Peyer's patch (tissue), 4 donors: Measurements from ENCODE around the gene EN2. TPM values are rescaled to one million over a fixed set of nuclear protein-coding genes. Genes with fewer than 3 reads are reported as not detected.

Source experiments
- DNase-seq, 3 donors: peaks; one replicate each; pipeline ENCODE4 v3.0.0-alpha.2; 2017 to 2019
- H3K27ac ChIP-seq, 4 donors: fragments of 200-600 bp; sonication (generic); one replicate each; pipeline ENCODE4 v1.5.1; 2016 to 2019
- H3K27me3 ChIP-seq, 2 donors: fragments of 200-600 bp; sonication (generic); one replicate each; pipeline ENCODE4 v1.5.1; 2019
- H3K36me3 ChIP-seq, 3 donors: fragments of 200-600 bp; sonication (generic); one replicate each; pipeline ENCODE4 v1.5.1; 2016 to 2019
- H3K4me1 ChIP-seq, 4 donors: fragments of 200-600 bp; sonication (generic); one replicate each; pipeline ENCODE4 v1.5.1; 2016 to 2019
- H3K4me3 ChIP-seq, 4 donors: fragments of 200-600 bp; sonication (generic); 1 replicate in 3 of 4; 2 replicates in 1 of 4; pipeline ENCODE4 v1.5.1; 2016 to 2019; ENCODE audit warnings: mild to moderate bottlenecking in 1 of 4
- H3K9me3 ChIP-seq, 4 donors: fragments of 200-600 bp; sonication (generic); one replicate each; pipeline ENCODE4 v1.5.1; 2016 to 2019; ENCODE audit warnings: mild to moderate bottlenecking in 1 of 4
- CTCF ChIP-seq, 6 experiments: fragments of 450-650 bp in 4 of 6; fragments of 200-600 bp in 2 of 6; sonication (generic) in 1 of 6; IDR thresholded peaks; one replicate each; pipeline ENCODE4 v1.5.1; 2017 to 2019; ENCODE audit warnings: antibody characterized with exemption in 6 of 6, mild to moderate bottlenecking in 3 of 6, moderate library complexity in 1 of 6
- POLR2A ChIP-seq, 2 donors: fragments of 450-650 bp; IDR thresholded peaks; one replicate each; pipeline ENCODE4 v1.5.1; 2017; ENCODE audit warnings: antibody characterized with exemption in 2 of 2, mild to moderate bottlenecking in 2 of 2, moderate library complexity in 2 of 2
- total RNA-seq, 4 donors: library from RNA; depleted of rRNA; stranded (reverse); fragments of >200 nt; gene quantifications; one replicate each; pipeline ENCODE4 v1.1.0, GENCODE V29; 2016

Gene EN2
- total RNA-seq, 4 donors from 2014 or later, result not detected

- DNase-seq, result no peak
- TF ChIP-seq POLR2A (IDR thresholded peaks at IDR 0.05) (no peak), CTCF (IDR thresholded peaks at IDR 0.05) (no peak)
These were observed 8.3 kb downstream of the EN2 start for GRCh38 chr7:155466142-155466813.

GRCh38 chr7:155466814-155467733 lies 9.1 kb downstream of the EN2 start:
- Histone ChIP-seq H3K4me3 (peak overlapping the region in 2 of 4 donors; percentile 9 to 24), H3K27me3 (peaks cover 0 to 86% of the 10 kb centered on the region in 2 donors), H3K4me1 (peaks cover 0 to 26% (median 5%) of the 10 kb centered on the region in 4 donors), H3K36me3 (no peaks in the 10 kb centered on the region), H3K27ac (no peak overlapping the region), H3K9me3 (no peaks in the 10 kb centered on the region)
- DNase-seq, result peak in 1 of 3 donors; percentile 49
- TF ChIP-seq CTCF (IDR thresholded peaks at IDR 0.05) (no peak), POLR2A (IDR thresholded peaks at IDR 0.05) (no peak)

More at GRCh38 chr7:155466142-155466813, 8.3 kb downstream of the EN2 start:
- H3K4me3 ChIP-seq, result peak overlapping the region in 1 of 4 donors; percentile 9
- no peaks in the 10 kb centered on the region for H3K9me3 ChIP-seq
- H3K4me1 ChIP-seq, result peaks cover 0 to 26% (median 5%) of the 10 kb centered on the region in 4 donors
- peaks cover 0 to 86% of the 10 kb centered on the region in 2 donors for H3K27me3 ChIP-seq
- no peak overlapping the region for H3K27ac ChIP-seq
- H3K36me3 ChIP-seq, result no peaks in the 10 kb centered on the region

GRCh38 chr7:155467846-155468784 lies 10.2 kb downstream of the EN2 start:
- H3K9me3 ChIP-seq, result no peaks in the 10 kb centered on the region
- no peaks in the 10 kb centered on the region for H3K36me3 ChIP-seq
- H3K4me1 ChIP-seq, result peaks cover 0 to 26% (median 5%) of the 10 kb centered on the region in 4 donors
- H3K27ac ChIP-seq, result no peak overlapping the region
- DNase-seq, result no peak
- TF ChIP-seq POLR2A (IDR thresholded peaks at IDR 0.05) (no peak), CTCF (IDR thresholded peaks at IDR 0.05) (no peak)
- peaks cover 0 to 77% of the 10 kb centered on the region in 2 donors for H3K27me3 ChIP-seq
- peak overlapping the region in 2 of 4 donors; percentile 4 to 9 for H3K4me3 ChIP-seq

GRCh38 chr7:155468785-155469148 lies 10.8 kb downstream of the EN2 start:
- no peak overlapping the region for H3K4me3 ChIP-seq
- TF ChIP-seq CTCF (IDR thresholded peaks at IDR 0.05) (no peak), POLR2A (IDR thresholded peaks at IDR 0.05) (no peak)

More at GRCh38 chr7:155468785-155469148, 10.8 kb downstream of the EN2 start:
- no peak for DNase-seq
- Histone ChIP-seq H3K9me3 (no peaks in the 10 kb centered on the region), H3K27me3 (peaks cover 0 to 75% of the 10 kb centered on the region in 2 donors), H3K27ac (no peak overlapping the region), H3K4me1 (peaks cover 0 to 26% (median 5%) of the 10 kb centered on the region in 4 donors), H3K36me3 (no peaks in the 10 kb centered on the region)
